OCI-LY1 (cell line): Measurements from ENCODE around the gene IVD.

Experiments used
- H2AFZ ChIP-seq: fragments of 200-600 bp; sonication (generic), shearing (Covaris generic); 2 replicates; pipeline ENCODE4 v1.6.0; 2014; ENCODE audit warnings: antibody characterized with exemption, mild to moderate bottlenecking, low read length
- H3F3A ChIP-seq: fragments of 200-600 bp; sonication (generic), shearing (Covaris generic); 2 replicates; pipeline ENCODE4 v1.6.0; 2014; ENCODE audit warnings: mild to moderate bottlenecking, antibody characterized with exemption, low read length, moderate library complexity; ENCODE audit not compliant: insufficient read depth
- H3K27ac ChIP-seq: fragments of 200-600 bp; sonication (generic); 2 replicates; pipeline ENCODE4 v1.5.1; 2014; ENCODE audit warnings: low read length, mixed run types, mild to moderate bottlenecking, low read depth; ENCODE audit not compliant: poor library complexity, severe bottlenecking
- H3K27me3 ChIP-seq: fragments of 200-600 bp; sonication (generic); 2 replicates; pipeline ENCODE4 v1.6.0; 2014; ENCODE audit warnings: antibody characterized with exemption, mild to moderate bottlenecking, low read length, moderate library complexity; ENCODE audit not compliant: insufficient read depth
- H3K36me3 ChIP-seq: fragments of 200-600 bp; sonication (generic); 2 replicates; pipeline ENCODE4 v1.6.1; 2014; ENCODE audit warnings: mild to moderate bottlenecking, antibody characterized with exemption, low read length, moderate library complexity, mixed read lengths; ENCODE audit not compliant: insufficient read depth
- H3K4me1 ChIP-seq: fragments of 200-600 bp; sonication (generic); 2 replicates; pipeline ENCODE4 v1.5.1; 2014; ENCODE audit warnings: mild to moderate bottlenecking, low read length, moderate library complexity; ENCODE audit not compliant: insufficient read depth, severe bottlenecking
- H3K4me2 ChIP-seq: fragments of 200-600 bp; sonication (generic), shearing (Covaris generic); 2 replicates; pipeline ENCODE4 v1.6.1; 2014; ENCODE audit warnings: low read length
- H3K4me3 ChIP-seq: fragments of 200-600 bp; sonication (generic); 2 replicates; pipeline ENCODE4 v1.5.1; 2014; ENCODE audit warnings: low read length, low read depth, mild to moderate bottlenecking, mixed read lengths; ENCODE audit not compliant: poor library complexity, severe bottlenecking
- H3K79me2 ChIP-seq: fragments of 200-600 bp; shearing (Covaris generic); 2 replicates; pipeline ENCODE4 v1.6.1; 2016; ENCODE audit warnings: mixed run types, low read length, mixed read lengths; ENCODE audit not compliant: insufficient read depth
- H3K9ac ChIP-seq: fragments of 200-600 bp; sonication (generic), shearing (Covaris generic); 2 replicates; pipeline ENCODE4 v1.6.1; 2014; ENCODE audit warnings: mild to moderate bottlenecking, low read length, mixed read lengths
- H3K9me2 ChIP-seq: fragments of 200-600 bp; sonication (generic), shearing (Covaris generic); 2 replicates; pipeline ENCODE4 v1.6.1; 2014; ENCODE audit warnings: low read depth, mild to moderate bottlenecking, low read length, mixed read lengths
- H3K9me3 ChIP-seq: fragments of 200-600 bp; shearing (Covaris generic); 2 replicates; pipeline ENCODE4 v1.6.1; 2014; ENCODE audit warnings: low read length, mixed read lengths
- H4K20me1 ChIP-seq: fragments of 200-600 bp; sonication (generic), shearing (Covaris generic); 2 replicates; pipeline ENCODE4 v1.6.0; 2016; ENCODE audit warnings: mild to moderate bottlenecking, low read length; ENCODE audit not compliant: insufficient read depth
- CTCF ChIP-seq: fragments of 200-600 bp; sonication (generic), shearing (Covaris generic); IDR thresholded peaks from 2 replicates; pipeline ENCODE4 v1.5.1; 2017; ENCODE audit warnings: mild to moderate bottlenecking, antibody characterized with exemption, low read length, moderate library complexity, mixed read lengths
- EZH2 ChIP-seq: fragments of 200-600 bp; sonication (generic), shearing (Covaris generic); IDR thresholded peaks from 2 replicates; pipeline ENCODE4 v1.8.0; 2017; ENCODE audit warnings: borderline replicate concordance, mixed run types, mild to moderate bottlenecking, antibody characterized with exemption, low read length, moderate library complexity, mixed read lengths

Gene IVD

GRCh38 chr15:40424483-40425115 is 19.0 kb downstream of the IVD start:
- Histone ChIP-seq H3K9ac (no peak overlapping the region), H3K36me3 (no peaks in the 10 kb centered on the region), H3K4me1 (no peaks in the 10 kb centered on the region), H4K20me1 (no peaks in the 10 kb centered on the region), H2AFZ (no peak overlapping the region), H3K79me2 (no peaks in the 10 kb centered on the region), H3K9me2 (no peaks in the 10 kb centered on the region), H3K27me3 (no peaks in the 10 kb centered on the region), H3K27ac (no peak overlapping the region), H3F3A (no peaks in the 10 kb centered on the region), H3K4me3 (no peak overlapping the region), H3K9me3 (no peaks in the 10 kb centered on the region), H3K4me2 (no peak overlapping the region)
- TF ChIP-seq EZH2 (no peak), CTCF (no peak)

- H3K9me3 ChIP-seq, result no peaks in the 10 kb centered on the region
- H2AFZ ChIP-seq, result no peak overlapping the region
- H3K9me2 ChIP-seq, result no peaks in the 10 kb centered on the region
- no peak overlapping the region for H3K4me3 ChIP-seq
- no peak overlapping the region for H3K9ac ChIP-seq
- H4K20me1 ChIP-seq, result no peaks in the 10 kb centered on the region
- H3K4me2 ChIP-seq, result no peak overlapping the region
- no peaks in the 10 kb centered on the region for H3K4me1 ChIP-seq
- no peaks in the 10 kb centered on the region for H3K79me2 ChIP-seq
- no peaks in the 10 kb centered on the region for H3K36me3 ChIP-seq
- H3F3A ChIP-seq, result no peaks in the 10 kb centered on the region
- TF ChIP-seq CTCF (no peak), EZH2 (no peak)
- no peaks in the 10 kb centered on the region for H3K27me3 ChIP-seq
- H3K27ac ChIP-seq, result no peak overlapping the region
These were observed 20.1 kb downstream of the IVD start for GRCh38 chr15:40425681-40426080.

GRCh38 chr15:40427188-40427587 is 21.6 kb downstream of the IVD start:
- H3K79me2 ChIP-seq, result no peaks in the 10 kb centered on the region
- H3K36me3 ChIP-seq, result no peaks in the 10 kb centered on the region
- no peaks in the 10 kb centered on the region for H3K4me1 ChIP-seq
- no peak overlapping the region for H3K27ac ChIP-seq
- no peak overlapping the region for H3K4me2 ChIP-seq
- H4K20me1 ChIP-seq, result no peaks in the 10 kb centered on the region
- no peak overlapping the region for H2AFZ ChIP-seq
- H3K27me3 ChIP-seq, result no peaks in the 10 kb centered on the region
- TF ChIP-seq EZH2 (no peak), CTCF (no peak)
- no peak overlapping the region for H3K4me3 ChIP-seq
- H3F3A ChIP-seq, result no peaks in the 10 kb centered on the region
- H3K9me2 ChIP-seq, result no peaks in the 10 kb centered on the region
- no peak overlapping the region for H3K9ac ChIP-seq
- H3K9me3 ChIP-seq, result no peaks in the 10 kb centered on the region
